HepG2 (cell line): ENCODE measurements around the gene VWA1. TPM values are rescaled to one million over a fixed set of nuclear protein-coding genes. Genes with fewer than 3 reads are reported as not detected.
A peak's percentile ranks its signal among the peaks of the same experiment; 100 is the strongest.

Experiments used
- AKAP8 ChIP-seq: sonication (generic); formaldehyde crosslinking; IDR thresholded peaks from 2 replicates; pipeline ENCODE4 v1.5.1; 2020; ENCODE audit warnings: mild to moderate bottlenecking, missing genetic modification reagents
- CTCF ChIP-seq: sonication (generic); formaldehyde crosslinking; IDR thresholded peaks from 2 replicates; pipeline ENCODE4 v1.5.0; 2020; ENCODE audit warnings: mild to moderate bottlenecking, missing genetic modification reagents, moderate library complexity
- HIVEP1 ChIP-seq: sonication (generic); formaldehyde crosslinking; IDR thresholded peaks from 2 replicates; pipeline ENCODE4 v1.4.0; 2020; ENCODE audit warnings: mild to moderate bottlenecking, missing genetic modification reagents
- MLX ChIP-seq: IDR thresholded peaks from 2 replicates; pipeline ENCODE4 v1.6.1; 2016
- NCOA2 ChIP-seq: sonication (generic); formaldehyde crosslinking; IDR thresholded peaks from 2 replicates; pipeline ENCODE4 v1.8.0; 2022; ENCODE audit warnings: inconsistent platforms
- NKX3-1 ChIP-seq: sonication (generic); formaldehyde crosslinking; IDR thresholded peaks from 2 replicates; pipeline ENCODE4 v1.5.0; 2020; ENCODE audit warnings: missing genetic modification reagents
- NR2F1 ChIP-seq, 2 experiments: fragments of 450-650 bp in 1 of 2; formaldehyde crosslinking in 1 of 2; IDR thresholded peaks; 2 replicates each; pipeline versions ENCODE4 v1.5.0 to v1.6.1; 2016 to 2020; ENCODE audit warnings: mild to moderate bottlenecking in 1 of 2, missing compliant biosample characterization in 1 of 2, missing genetic modification reagents in 1 of 2, moderate library complexity in 1 of 2
- PHF8 ChIP-seq: sonication (generic); formaldehyde crosslinking; IDR thresholded peaks from 2 replicates; pipeline ENCODE4 v1.5.0; 2020; ENCODE audit warnings: missing genetic modification reagents
- SOX5 ChIP-seq: IDR thresholded peaks from 2 replicates; pipeline ENCODE4 v1.6.1; 2016; ENCODE audit warnings: borderline replicate concordance
- TARDBP ChIP-seq: sonication (generic); formaldehyde crosslinking; IDR thresholded peaks from 2 replicates; pipeline ENCODE4 v1.8.0; 2022; ENCODE audit warnings: mild to moderate bottlenecking, missing genetic modification reagents
- TBX2 ChIP-seq: sonication (generic); formaldehyde crosslinking; IDR thresholded peaks from 2 replicates; pipeline ENCODE4 v1.5.0; 2020; ENCODE audit warnings: missing genetic modification reagents, mild to moderate bottlenecking, borderline replicate concordance
- XBP1 ChIP-seq: sonication (generic); formaldehyde crosslinking; IDR thresholded peaks from 2 replicates; pipeline ENCODE4 v1.5.0; 2020; ENCODE audit warnings: missing genetic modification reagents
- ZBTB7A ChIP-seq: sonication (generic); formaldehyde crosslinking; IDR thresholded peaks from 2 replicates; pipeline ENCODE4 v1.8.0; 2022; ENCODE audit warnings: mild to moderate bottlenecking, missing genetic modification reagents
- ZNF329 ChIP-seq: sonication (generic); formaldehyde crosslinking; IDR thresholded peaks from 2 replicates; pipeline ENCODE4 v1.9.0; 2021; ENCODE audit warnings: low read depth, mild to moderate bottlenecking, missing genetic modification reagents
- ZNF335 ChIP-seq: sonication (generic); formaldehyde crosslinking; IDR thresholded peaks from 2 replicates; pipeline ENCODE4 v1.4.0; 2020; ENCODE audit warnings: missing genetic modification reagents
- ZNF687 ChIP-seq: sonication (generic); formaldehyde crosslinking; IDR thresholded peaks from 2 replicates; pipeline ENCODE4 v1.5.1; 2020; ENCODE audit warnings: mild to moderate bottlenecking, missing genetic modification reagents, moderate library complexity
- ZNF747 ChIP-seq: sonication (generic); formaldehyde crosslinking; IDR thresholded peaks from 2 replicates; pipeline ENCODE4 v1.8.1; 2023; ENCODE audit warnings: missing genetic modification reagents, mild to moderate bottlenecking, borderline replicate concordance
- ZSCAN25 ChIP-seq: sonication (generic); formaldehyde crosslinking; IDR thresholded peaks from 2 replicates; pipeline ENCODE4 v1.8.0; 2022; ENCODE audit warnings: mild to moderate bottlenecking, missing genetic modification reagents
- polyA plus RNA-seq, 8 experiments: library from polyadenylated mRNA; depleted of rRNA in 3 of 8; stranded (reverse) in 7 of 8; unstranded in 1 of 8; fragments of >200 nt; fragmentation: Illumina TruSeq in 4 of 8; extraction: Trizol in 4 of 8; gene quantifications; 2 replicates each; pipeline versions ENCODE4 v1.2.1 to v1.2.3, GENCODE V29; 2011 to 2016; ENCODE audit warnings: low read depth in 4 of 8, missing spikeins in 1 of 8, mixed read lengths in 1 of 8; ENCODE audit not compliant: insufficient read depth in 1 of 8
- total RNA-seq, 5 experiments: library from RNA; depleted of rRNA; stranded (reverse); fragments of >200 nt; fragmentation: Illumina TruSeq; extraction: Trizol; gene quantifications; 2 replicates each; pipeline ENCODE4 v1.2.3, GENCODE V29; 2016; ENCODE audit warnings: low read depth in 1 of 5
- TF ChIP-seq, protein P1 (sequence below): sonication (generic); formaldehyde crosslinking; IDR thresholded peaks from 2 replicates; pipeline ENCODE4 v1.4.0; 2020; ENCODE audit warnings: missing genetic modification reagents
- TF ChIP-seq, protein P2 (sequence below): sonication (generic); formaldehyde crosslinking; IDR thresholded peaks from 2 replicates; pipeline ENCODE4 v1.8.1; 2023; ENCODE audit warnings: mild to moderate bottlenecking, moderate library complexity, missing genetic modification reagents

The VWA1 gene
- total and polyA plus RNA-seq, 2 of the 13 experiments (the other 11 are each of a cell fraction or from before 2014, with no cell fraction given) = 40.9 to 57.5 TPM

DNA sequence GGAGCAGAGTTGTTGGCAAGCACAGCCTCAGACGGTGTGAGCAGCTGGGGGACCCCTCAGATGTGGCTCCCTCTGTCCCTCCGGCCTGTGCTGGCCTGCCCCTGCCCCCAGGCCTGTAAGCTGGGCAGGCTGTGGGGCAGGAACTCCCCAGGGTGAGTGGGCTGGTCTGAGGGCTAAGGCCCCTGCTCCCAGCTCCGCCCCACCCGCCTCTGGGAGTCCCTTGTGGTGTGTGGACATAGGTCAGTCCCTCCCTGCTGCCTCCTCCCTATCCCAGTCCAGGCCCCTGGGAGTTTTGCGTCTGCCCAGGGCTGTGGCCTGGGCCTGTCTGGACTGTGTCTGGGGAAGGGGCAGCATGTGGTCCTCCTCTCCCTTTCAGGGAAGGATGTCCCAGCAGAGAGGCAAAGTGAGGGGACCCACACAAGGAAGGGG, 3.6 kb upstream of the VWA1 start (continued):
- peak; percentile 21; the same call in 1 of the 2 replicates for TF ChIP-seq CTCF
- TF ChIP-seq ZNF747 (CRISPR knock-in tag) = peak; percentile 52; the same call in 1 of the 2 replicates
- peak; percentile 95 for TF ChIP-seq ZNF335 (CRISPR knock-in tag)
- TF ChIP-seq ZNF687 = peak; percentile 88
- TF ChIP-seq XBP1 (CRISPR knock-in tag) = no peak
- TF ChIP-seq SOX5 (CRISPR knock-in tag) = peak; percentile 71; the same call in 1 of the 2 replicates
- peak; percentile 90 for TF ChIP-seq ZSCAN25 (CRISPR knock-in tag)
- peak in 1 of 2 experiments; percentile 83; a peak in 2 of 4 replicates for TF ChIP-seq NR2F1 (CRISPR knock-in tag; IDR thresholded peaks at IDR 0.05)
- peak; percentile 80 for TF ChIP-seq NCOA2 (CRISPR knock-in tag)
- TF ChIP-seq ZBTB7A (CRISPR knock-in tag) = peak; percentile 63; the same call in 1 of the 2 replicates
- TF ChIP-seq TARDBP (CRISPR knock-in tag) = peak; percentile 51; the same call in 1 of the 2 replicates
- peak; percentile 48; the same call in 1 of the 2 replicates for TF ChIP-seq NKX3-1
- TF ChIP-seq AKAP8 (CRISPR knock-in tag) = peak; percentile 97
- TF ChIP-seq HIVEP1 (CRISPR knock-in tag) = peak; percentile 99
- TF ChIP-seq, protein P1, sequence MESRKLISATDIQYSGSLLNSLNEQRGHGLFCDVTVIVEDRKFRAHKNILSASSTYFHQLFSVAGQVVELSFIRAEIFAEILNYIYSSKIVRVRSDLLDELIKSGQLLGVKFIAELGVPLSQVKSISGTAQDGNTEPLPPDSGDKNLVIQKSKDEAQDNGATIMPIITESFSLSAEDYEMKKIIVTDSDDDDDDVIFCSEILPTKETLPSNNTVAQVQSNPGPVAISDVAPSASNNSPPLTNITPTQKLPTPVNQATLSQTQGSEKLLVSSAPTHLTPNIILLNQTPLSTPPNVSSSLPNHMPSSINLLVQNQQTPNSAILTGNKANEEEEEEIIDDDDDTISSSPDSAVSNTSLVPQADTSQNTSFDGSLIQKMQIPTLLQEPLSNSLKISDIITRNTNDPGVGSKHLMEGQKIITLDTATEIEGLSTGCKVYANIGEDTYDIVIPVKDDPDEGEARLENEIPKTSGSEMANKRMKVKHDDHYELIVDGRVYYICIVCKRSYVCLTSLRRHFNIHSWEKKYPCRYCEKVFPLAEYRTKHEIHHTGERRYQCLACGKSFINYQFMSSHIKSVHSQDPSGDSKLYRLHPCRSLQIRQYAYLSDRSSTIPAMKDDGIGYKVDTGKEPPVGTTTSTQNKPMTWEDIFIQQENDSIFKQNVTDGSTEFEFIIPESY (CRISPR knock-in tag) = no peak
- TF ChIP-seq ZNF329 (CRISPR knock-in tag) = 0 out of 2 replicates have a peak, but pooled peaks have one; percentile 6
- TF ChIP-seq TBX2 = peak; percentile 67; the same call in 1 of the 2 replicates
- TF ChIP-seq, protein P2, sequence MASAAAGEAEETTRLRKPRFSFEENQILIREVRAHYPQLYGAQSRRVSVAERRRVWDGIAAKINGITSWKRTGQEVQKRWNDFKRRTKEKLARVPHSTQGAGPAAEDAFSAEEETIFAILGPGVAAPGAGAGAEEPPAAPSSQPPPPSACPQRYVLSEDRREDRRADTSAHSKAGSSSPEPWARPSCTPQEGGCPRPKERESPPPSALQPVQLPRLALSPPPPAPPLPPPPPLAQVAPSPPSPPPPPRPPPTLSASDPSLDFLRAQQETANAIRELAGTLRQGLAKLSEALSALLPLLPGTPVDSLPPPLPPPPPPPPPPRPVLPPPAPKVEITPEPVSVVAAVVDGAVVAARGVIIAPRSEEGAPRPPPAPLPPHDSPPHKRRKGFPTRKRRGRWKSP (CRISPR knock-in tag) = peak; percentile 55; the same call in 1 of the 2 replicates
- TF ChIP-seq MLX = peak; percentile 48
- TF ChIP-seq PHF8 (CRISPR knock-in tag) = peak; percentile 72
